Osteocyte (in vitro differentiated cells): ENCODE measurements around the gene FEZF1. TPM values are rescaled to one million over a fixed set of nuclear protein-coding genes. Genes with fewer than 3 reads are reported as not detected.
A peak's percentile ranks its signal among the peaks of the same experiment; 100 is the strongest.

Experiments
- DNase-seq: peaks from one replicate; pipeline ENCODE4 v3.0.0; 2021; ENCODE audit warnings: mixed read lengths; ENCODE audit not compliant: unreplicated experiment; ENCODE audit errors: extremely low spot score
- H3K27ac Mint-ChIP-seq: one replicate; pipeline ENCODE4 v1.8.0; 2021; ENCODE audit warnings: mild to moderate bottlenecking, mixed read lengths; ENCODE audit not compliant: unreplicated experiment
- H3K27me3 Mint-ChIP-seq: one replicate; pipeline ENCODE4 v1.8.0; 2021; ENCODE audit warnings: mixed read lengths; ENCODE audit not compliant: unreplicated experiment
- H3K36me3 Mint-ChIP-seq: one replicate; pipeline ENCODE4 v1.8.0; 2021; ENCODE audit warnings: mixed read lengths; ENCODE audit not compliant: unreplicated experiment
- H3K4me1 Mint-ChIP-seq: one replicate; pipeline ENCODE4 v1.8.0; 2021; ENCODE audit warnings: mixed read lengths; ENCODE audit not compliant: unreplicated experiment
- H3K4me3 Mint-ChIP-seq: one replicate; pipeline ENCODE4 v1.8.0; 2021; ENCODE audit warnings: mild to moderate bottlenecking, moderate library complexity, mixed read lengths; ENCODE audit not compliant: unreplicated experiment
- H3K9me3 Mint-ChIP-seq: one replicate; pipeline ENCODE4 v1.8.0; 2021; ENCODE audit warnings: mixed read lengths; ENCODE audit not compliant: unreplicated experiment
- total RNA-seq: library from RNA; stranded (reverse); gene quantifications from 2 replicates; pipeline ENCODE4 v1.2.1, GENCODE V29; 2021
- TF ChIP-seq, protein P1 (sequence below): fragments of 200-600 bp; sonication (generic); IDR thresholded peaks from 2 replicates; pipeline ENCODE4 v1.5.0; 2021; ENCODE audit warnings: antibody characterized with exemption, mild to moderate bottlenecking, moderate library complexity

Gene FEZF1
- total RNA-seq, 1 donor from 2014 or later, result not detected

DNA sequence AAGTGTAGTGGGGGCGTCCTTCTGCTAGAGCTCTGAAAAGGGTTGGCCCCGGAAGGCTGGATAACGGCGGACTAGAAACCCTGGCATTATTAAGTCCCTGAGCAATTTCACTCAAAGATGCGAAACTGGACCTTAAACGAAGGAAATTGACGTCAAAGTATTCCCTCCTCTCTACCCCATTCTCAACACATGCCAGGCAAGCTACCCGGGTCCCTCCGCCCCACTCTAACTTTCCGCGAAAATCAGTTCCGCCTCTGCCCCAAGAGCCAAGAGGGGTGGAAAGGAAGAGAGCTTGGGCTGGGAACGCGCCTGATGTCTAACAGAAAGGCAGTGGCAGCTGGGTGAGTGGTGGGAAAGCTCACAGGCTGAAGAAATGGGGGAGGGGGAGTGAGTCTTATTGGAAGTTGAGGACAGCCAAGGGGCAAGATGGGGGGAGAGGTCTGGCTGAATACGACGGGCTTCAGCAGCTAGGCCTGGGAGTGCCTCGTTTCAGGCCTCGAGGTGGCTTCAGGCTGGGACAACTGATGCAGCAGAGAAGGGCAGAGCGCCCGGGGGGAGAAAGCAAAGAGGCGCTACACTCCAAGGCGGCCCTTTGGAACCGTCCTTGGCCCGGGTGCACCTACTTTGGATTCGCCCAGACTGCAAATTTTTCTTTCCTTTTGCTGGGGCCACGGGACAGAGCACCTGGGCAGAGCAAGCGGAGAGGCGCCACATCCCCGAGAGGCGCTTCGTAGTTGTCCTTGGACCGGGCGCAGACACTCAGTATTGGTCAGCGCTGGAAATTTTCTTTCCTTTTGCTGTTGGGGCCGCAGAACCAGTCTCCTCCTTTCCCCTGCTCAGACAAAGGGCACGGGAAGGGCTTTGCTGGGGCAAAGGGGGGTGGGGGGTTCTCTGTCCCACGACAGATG, 2.0 kb upstream of the FEZF1 start:
- DNase-seq, result no peak
- Mint-ChIP-seq H3K36me3 (no peaks in the 10 kb centered on the region), H3K9me3 (no peaks in the 10 kb centered on the region), H3K27ac (no peak overlapping the region), H3K27me3 (peaks cover 89% of the 10 kb centered on the region), H3K4me1 (peaks cover 33% of the 10 kb centered on the region), H3K4me3 (no peak overlapping the region)
- TF ChIP-seq, protein P1, sequence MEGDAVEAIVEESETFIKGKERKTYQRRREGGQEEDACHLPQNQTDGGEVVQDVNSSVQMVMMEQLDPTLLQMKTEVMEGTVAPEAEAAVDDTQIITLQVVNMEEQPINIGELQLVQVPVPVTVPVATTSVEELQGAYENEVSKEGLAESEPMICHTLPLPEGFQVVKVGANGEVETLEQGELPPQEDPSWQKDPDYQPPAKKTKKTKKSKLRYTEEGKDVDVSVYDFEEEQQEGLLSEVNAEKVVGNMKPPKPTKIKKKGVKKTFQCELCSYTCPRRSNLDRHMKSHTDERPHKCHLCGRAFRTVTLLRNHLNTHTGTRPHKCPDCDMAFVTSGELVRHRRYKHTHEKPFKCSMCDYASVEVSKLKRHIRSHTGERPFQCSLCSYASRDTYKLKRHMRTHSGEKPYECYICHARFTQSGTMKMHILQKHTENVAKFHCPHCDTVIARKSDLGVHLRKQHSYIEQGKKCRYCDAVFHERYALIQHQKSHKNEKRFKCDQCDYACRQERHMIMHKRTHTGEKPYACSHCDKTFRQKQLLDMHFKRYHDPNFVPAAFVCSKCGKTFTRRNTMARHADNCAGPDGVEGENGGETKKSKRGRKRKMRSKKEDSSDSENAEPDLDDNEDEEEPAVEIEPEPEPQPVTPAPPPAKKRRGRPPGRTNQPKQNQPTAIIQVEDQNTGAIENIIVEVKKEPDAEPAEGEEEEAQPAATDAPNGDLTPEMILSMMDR, result no peak

DNA sequence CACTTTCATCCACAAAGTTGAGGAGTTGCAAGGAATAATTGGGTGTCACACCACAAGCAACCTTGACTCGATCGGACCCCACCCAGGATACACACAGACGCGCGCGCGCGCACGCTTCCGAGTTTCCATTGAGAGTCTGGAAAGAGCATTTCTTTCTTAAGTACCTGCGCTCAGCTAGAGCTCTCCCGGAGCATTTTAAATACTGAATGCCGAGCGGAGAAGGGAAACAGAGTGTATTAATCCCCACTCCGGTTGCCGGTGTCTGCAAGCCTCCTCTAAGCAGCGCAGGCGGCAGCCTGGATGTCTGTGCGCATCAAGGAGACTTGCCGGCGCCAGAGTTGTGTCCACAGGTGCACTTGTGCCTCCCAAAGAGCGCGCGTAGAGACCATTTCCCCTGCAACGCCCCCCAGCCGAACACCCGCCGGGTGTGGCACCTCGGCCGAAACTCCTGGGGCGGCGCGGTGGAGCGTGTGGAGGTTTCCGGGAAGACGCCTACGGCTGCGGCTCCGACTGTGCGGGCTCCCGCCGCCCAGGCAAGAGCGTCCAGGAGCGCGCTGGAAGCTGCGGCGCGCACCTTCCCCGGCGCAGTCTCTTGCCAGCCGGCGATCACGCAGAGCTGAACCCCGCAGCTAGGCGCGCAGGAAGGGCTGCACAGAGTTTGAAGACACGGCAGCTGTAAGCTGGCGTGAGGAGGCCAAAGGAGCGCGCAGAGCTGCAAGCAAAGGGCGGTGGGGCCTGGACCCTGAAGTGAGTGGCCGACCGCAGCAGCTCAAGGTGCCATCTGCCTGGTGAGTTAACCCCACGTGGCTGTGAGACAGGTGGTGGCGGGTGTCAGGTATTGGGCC, 1.1 kb upstream of the FEZF1 start:
- TF ChIP-seq, protein P1, result no peak
- Mint-ChIP-seq H3K9me3 (no peaks in the 10 kb centered on the region), H3K36me3 (no peaks in the 10 kb centered on the region), H3K4me1 (peaks cover 26% of the 10 kb centered on the region), H3K4me3 (peak overlapping the region; percentile 66), H3K27ac (no peak overlapping the region), H3K27me3 (peaks cover 89% of the 10 kb centered on the region)
- no peak for DNase-seq

DNA sequence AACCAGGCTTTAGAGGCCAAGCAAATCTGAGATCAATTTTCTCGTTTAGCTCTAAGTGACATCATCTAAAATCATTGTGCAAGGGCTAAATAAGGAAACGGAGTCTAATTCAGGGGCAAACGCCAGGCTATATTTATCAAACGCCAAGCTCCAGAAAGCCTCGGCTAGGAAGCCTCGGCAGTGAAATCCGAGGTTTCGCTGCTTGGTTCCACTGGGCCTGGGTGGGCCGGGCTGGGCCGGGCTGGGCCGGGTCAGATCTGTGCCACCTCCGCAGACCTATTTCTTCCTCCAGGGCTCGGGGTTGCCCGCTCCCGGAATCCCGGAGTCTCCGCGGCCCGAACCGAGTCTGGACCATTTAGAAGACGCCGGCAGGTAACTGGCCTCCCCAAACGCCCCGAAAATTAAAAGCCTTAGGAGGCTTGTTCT, 459 bp upstream of the FEZF1 start:
- Mint-ChIP-seq H3K27me3 (peaks cover 91% of the 10 kb centered on the region), H3K4me3 (peak overlapping the region; percentile 66), H3K4me1 (peaks cover 26% of the 10 kb centered on the region), H3K27ac (no peak overlapping the region), H3K36me3 (no peaks in the 10 kb centered on the region), H3K9me3 (no peaks in the 10 kb centered on the region)
- TF ChIP-seq, protein P1, result no peak
- DNase-seq, result no peak

DNA sequence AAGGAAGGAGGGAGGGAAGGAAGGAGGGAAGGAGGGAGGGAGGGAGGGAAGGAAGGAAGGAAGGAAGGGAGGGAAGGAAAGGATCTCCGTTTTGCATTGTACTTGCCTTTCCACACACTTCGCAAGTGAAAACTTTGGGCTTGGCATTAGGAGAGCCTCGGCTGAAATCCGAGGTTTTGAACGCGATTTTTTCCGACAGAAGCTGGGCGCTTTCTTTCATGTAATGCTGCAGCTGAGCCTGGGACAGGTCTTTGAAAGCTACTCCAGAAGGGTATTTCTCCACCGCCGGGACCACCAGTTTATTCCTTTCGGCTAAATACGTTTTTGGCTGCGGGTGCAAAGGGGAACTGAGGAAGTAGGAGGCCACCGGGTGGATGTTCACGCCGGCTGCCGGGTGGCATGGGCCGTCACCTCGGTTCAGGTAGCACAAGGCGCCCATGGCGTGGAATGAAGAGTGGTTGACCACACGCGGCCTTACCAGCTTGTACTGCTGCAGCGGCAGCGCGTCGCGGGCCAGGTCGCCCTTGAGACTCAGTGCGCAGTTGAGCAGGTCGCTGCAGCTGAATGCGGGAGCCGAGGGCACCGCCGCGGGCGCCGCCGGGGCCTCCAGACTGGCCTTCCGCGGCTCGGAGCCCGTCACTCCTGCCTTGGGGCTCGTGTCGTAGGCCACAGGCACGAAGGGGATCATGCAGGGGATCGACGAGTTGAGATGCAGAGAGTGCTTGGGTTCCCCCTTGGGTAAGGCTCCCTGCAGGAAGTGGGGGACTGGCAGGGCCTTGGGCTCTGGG, 825 bp downstream of the FEZF1 start:
- H3K36me3 Mint-ChIP-seq, result no peaks in the 10 kb centered on the region
- H3K4me1 Mint-ChIP-seq, result peaks cover 22% of the 10 kb centered on the region
- no peaks in the 10 kb centered on the region for H3K9me3 Mint-ChIP-seq
- H3K4me3 Mint-ChIP-seq, result no peak overlapping the region
- peaks cover 91% of the 10 kb centered on the region for H3K27me3 Mint-ChIP-seq
- DNase-seq, result no peak
- no peak overlapping the region for H3K27ac Mint-ChIP-seq
- TF ChIP-seq, protein P1, result no peak
